Hematopoietic multipotent progenitor cell treated with erythropoietin and hydrocortisone succinate and interleukin-3 and kit ligand, for 4 days (in vitro differentiated cells): Measurements from ENCODE around the gene FGF11.
A peak's percentile ranks its signal among the peaks of the same experiment; 100 is the strongest.

ENCODE experiments used
- DNase-seq: peaks from one replicate; pipeline ENCODE4 v3.0.0-alpha.2; 2015

The FGF11 gene

GRCh38 chr17:7435676-7436555 lies 3.4 kb upstream of the FGF11 start:
- DNase-seq = peak; percentile 87

GRCh38 chr17:7436556-7437368 lies 2.5 kb upstream of the FGF11 start:
- peak; percentile 94 for DNase-seq

GRCh38 chr17:7437369-7437863 lies 1.9 kb upstream of the FGF11 start:
- DNase-seq = no peak

GRCh38 chr17:7437950-7438614 lies 1.2 kb upstream of the FGF11 start:
- DNase-seq = peak; percentile 79

GRCh38 chr17:7438656-7439460 lies 454 bp upstream of the FGF11 start:
- no peak for DNase-seq

- DNase-seq = peak; percentile 54
Observed at GRCh38 chr17:7440113-7440833, 961 bp downstream of the FGF11 start.

- peak; percentile 60 for DNase-seq
Observed at GRCh38 chr17:7440834-7441195, 1.5 kb downstream of the FGF11 start.

GRCh38 chr17:7441266-7441665 lies 2.0 kb downstream of the FGF11 start:
- no peak for DNase-seq

- DNase-seq = no peak
Observed at GRCh38 chr17:7442142-7442541, 2.8 kb downstream of the FGF11 start.

- no peak for DNase-seq
Observed at GRCh38 chr17:7443499-7444485, 4.5 kb downstream of the FGF11 start.

- peak; percentile 60 for DNase-seq
Observed at GRCh38 chr17:7444682-7445618, 5.6 kb downstream of the FGF11 start, which contains the start of gene CHRNB1. CHRNB1 (plus strand) TSS chr17:7445061; CDS start chr17:7445128, 67 bp downstream.

GRCh38 chr17:7445619-7445968 lies 6.3 kb downstream of the FGF11 start:
- DNase-seq = peak; percentile 64

GRCh38 chr17:7448461-7448860 lies 9.1 kb downstream of the FGF11 start:
- DNase-seq = no peak

- DNase-seq = no peak
Observed at GRCh38 chr17:7459961-7460545, 20.7 kb downstream of the FGF11 start.

- DNase-seq = no peak
Observed at GRCh38 chr17:7460850-7461660, 21.7 kb downstream of the FGF11 start.

GRCh38 chr17:7462474-7463371 lies 23.4 kb downstream of the FGF11 start:
- DNase-seq = no peak

GRCh38 chr17:7463372-7463846 lies 24.1 kb downstream of the FGF11 start:
- DNase-seq = no peak
